Chondrocyte (in vitro differentiated cells): ENCODE data around the gene HMGXB3. TPM values are rescaled to one million over a fixed set of nuclear protein-coding genes. Genes with fewer than 3 reads are reported as not detected.

Source experiments
- DNase-seq: peaks from one replicate; pipeline ENCODE4 v3.0.0; 2021; ENCODE audit warnings: mixed read lengths, low spot score
- H3K27ac Mint-ChIP-seq: one replicate; pipeline ENCODE4 v1.8.0; 2021; ENCODE audit warnings: mild to moderate bottlenecking, moderate library complexity, mixed read lengths; ENCODE audit not compliant: unreplicated experiment
- H3K27me3 Mint-ChIP-seq: 2 replicates; pipeline ENCODE4 v1.8.0; 2021; ENCODE audit warnings: low read depth, mixed read lengths
- H3K36me3 Mint-ChIP-seq: 2 replicates; pipeline ENCODE4 v1.8.0; 2021; ENCODE audit warnings: low read depth, mixed read lengths
- H3K4me1 Mint-ChIP-seq: 2 replicates; pipeline ENCODE4 v1.8.0; 2021; ENCODE audit warnings: low read depth, mild to moderate bottlenecking, mixed read lengths
- H3K4me3 Mint-ChIP-seq: one replicate; pipeline ENCODE4 v1.8.0; 2021; ENCODE audit warnings: mild to moderate bottlenecking, moderate library complexity, mixed read lengths; ENCODE audit not compliant: unreplicated experiment
- H3K9me3 Mint-ChIP-seq: 2 replicates; pipeline ENCODE4 v1.8.0; 2021; ENCODE audit warnings: low read depth, mixed read lengths
- total RNA-seq: library from RNA; stranded (reverse); gene quantifications from 3 replicates; pipeline ENCODE4 v1.2.1, GENCODE V29; 2021
- TF ChIP-seq, protein P1 (sequence below): fragments of 200-600 bp; sonication (generic); IDR thresholded peaks from 2 replicates; pipeline ENCODE4 v1.5.0; 2021; ENCODE audit warnings: antibody characterized with exemption, mild to moderate bottlenecking, moderate library complexity

The HMGXB3 gene
- total RNA-seq, 1 donor from 2014 or later: 44.2 TPM

DNA sequence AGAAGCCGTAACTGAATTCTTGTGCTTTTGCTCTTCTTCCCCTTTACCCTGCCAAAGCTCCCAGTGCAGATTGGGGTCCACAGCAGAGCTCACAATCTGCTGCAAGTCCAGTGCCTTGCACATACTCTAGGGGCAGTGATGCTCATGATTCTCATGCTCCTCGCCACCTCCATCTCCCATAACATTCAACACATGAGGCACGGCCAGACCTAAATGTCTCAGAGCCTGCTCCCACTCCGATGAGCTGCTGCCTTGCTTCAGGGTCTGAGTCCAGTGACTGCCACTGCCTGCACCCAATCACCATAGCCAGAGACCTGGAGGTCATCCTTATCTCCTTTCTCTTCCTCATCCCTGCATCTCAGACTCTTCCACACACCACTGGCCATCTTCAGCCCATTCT, 75.3 kb downstream of the HMGXB3 start:
- peaks cover 4% of the 10 kb centered on the region for H3K9me3 Mint-ChIP-seq
- H3K27me3 Mint-ChIP-seq: no peaks in the 10 kb centered on the region
- no peaks in the 10 kb centered on the region for H3K4me1 Mint-ChIP-seq
- peak; percentile 38 for DNase-seq
- peaks cover 3% of the 10 kb centered on the region for H3K36me3 Mint-ChIP-seq
- no peak overlapping the region for H3K27ac Mint-ChIP-seq
- no peak overlapping the region for H3K4me3 Mint-ChIP-seq
- TF ChIP-seq, protein P1, sequence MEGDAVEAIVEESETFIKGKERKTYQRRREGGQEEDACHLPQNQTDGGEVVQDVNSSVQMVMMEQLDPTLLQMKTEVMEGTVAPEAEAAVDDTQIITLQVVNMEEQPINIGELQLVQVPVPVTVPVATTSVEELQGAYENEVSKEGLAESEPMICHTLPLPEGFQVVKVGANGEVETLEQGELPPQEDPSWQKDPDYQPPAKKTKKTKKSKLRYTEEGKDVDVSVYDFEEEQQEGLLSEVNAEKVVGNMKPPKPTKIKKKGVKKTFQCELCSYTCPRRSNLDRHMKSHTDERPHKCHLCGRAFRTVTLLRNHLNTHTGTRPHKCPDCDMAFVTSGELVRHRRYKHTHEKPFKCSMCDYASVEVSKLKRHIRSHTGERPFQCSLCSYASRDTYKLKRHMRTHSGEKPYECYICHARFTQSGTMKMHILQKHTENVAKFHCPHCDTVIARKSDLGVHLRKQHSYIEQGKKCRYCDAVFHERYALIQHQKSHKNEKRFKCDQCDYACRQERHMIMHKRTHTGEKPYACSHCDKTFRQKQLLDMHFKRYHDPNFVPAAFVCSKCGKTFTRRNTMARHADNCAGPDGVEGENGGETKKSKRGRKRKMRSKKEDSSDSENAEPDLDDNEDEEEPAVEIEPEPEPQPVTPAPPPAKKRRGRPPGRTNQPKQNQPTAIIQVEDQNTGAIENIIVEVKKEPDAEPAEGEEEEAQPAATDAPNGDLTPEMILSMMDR: peak; percentile 7

DNA sequence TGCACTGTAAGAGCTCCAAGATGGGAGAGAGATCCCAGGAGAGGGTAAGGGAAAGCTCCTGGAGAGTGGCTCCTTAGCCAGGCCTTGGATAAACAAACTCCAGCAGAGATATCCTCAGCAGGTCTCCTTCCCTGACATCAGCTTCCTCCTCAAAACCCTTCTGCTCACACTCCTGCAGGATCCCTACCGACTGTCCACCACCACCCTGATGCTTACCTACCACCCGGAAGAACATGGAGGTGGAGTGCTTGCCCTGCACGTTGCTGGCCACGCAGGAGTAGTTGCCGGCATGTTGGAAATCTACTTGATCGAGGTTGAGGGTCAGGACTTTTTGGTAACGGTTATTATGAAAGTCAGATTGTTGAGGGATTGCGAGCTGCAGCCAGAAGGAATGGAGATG, 76.5 kb downstream of the HMGXB3 start:
- DNase-seq: no peak
- Mint-ChIP-seq H3K9me3 (peaks cover 4% of the 10 kb centered on the region), H3K4me1 (peaks cover under 1% of the 10 kb centered on the region), H3K27ac (no peak overlapping the region), H3K4me3 (no peak overlapping the region), H3K27me3 (no peaks in the 10 kb centered on the region), H3K36me3 (peaks cover 3% of the 10 kb centered on the region)
- TF ChIP-seq, protein P1: no peak

DNA sequence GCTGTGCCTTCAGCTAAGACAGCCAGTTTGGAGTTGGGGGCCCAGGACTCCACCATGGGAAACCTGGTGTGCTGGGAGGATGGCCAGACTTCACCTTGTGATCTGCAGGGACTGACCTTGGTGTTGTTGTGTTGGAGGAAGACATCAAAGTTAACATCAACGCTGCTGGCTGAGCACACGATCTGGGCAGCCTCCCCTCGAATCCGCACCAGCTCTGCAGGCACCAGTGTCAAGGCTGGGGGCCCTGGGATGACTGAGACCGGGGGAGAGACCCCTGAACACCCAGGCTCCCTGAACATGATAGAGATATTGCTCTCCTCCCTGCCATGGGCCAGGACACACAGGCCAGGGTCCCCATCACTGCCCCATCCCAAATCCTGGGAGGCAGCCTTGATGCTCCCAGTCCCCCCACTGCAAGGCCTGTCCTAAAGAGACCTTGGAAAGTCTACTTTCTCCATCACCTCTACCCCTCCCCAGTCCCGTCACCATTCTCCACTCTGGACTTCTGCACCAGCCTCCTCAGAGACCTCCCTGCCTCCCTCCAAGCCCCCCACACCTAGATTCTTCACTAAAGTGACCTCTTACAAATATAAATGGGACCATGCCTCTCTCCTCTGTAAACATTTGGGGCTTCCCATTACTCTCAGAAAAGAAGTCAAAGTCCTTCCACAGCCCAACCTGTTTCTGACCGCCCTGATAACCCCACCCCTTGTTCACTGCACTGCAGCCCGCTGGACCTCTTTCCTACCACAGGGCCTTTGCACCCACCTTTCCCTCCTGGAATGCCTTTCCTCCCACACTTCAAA, 77.7 kb downstream of the HMGXB3 start:
- TF ChIP-seq, protein P1: no peak
- Mint-ChIP-seq H3K27me3 (no peaks in the 10 kb centered on the region), H3K4me1 (peaks cover 3% of the 10 kb centered on the region), H3K9me3 (no peaks in the 10 kb centered on the region), H3K27ac (no peak overlapping the region), H3K4me3 (no peak overlapping the region), H3K36me3 (no peaks in the 10 kb centered on the region)
- no peak for DNase-seq

DNA sequence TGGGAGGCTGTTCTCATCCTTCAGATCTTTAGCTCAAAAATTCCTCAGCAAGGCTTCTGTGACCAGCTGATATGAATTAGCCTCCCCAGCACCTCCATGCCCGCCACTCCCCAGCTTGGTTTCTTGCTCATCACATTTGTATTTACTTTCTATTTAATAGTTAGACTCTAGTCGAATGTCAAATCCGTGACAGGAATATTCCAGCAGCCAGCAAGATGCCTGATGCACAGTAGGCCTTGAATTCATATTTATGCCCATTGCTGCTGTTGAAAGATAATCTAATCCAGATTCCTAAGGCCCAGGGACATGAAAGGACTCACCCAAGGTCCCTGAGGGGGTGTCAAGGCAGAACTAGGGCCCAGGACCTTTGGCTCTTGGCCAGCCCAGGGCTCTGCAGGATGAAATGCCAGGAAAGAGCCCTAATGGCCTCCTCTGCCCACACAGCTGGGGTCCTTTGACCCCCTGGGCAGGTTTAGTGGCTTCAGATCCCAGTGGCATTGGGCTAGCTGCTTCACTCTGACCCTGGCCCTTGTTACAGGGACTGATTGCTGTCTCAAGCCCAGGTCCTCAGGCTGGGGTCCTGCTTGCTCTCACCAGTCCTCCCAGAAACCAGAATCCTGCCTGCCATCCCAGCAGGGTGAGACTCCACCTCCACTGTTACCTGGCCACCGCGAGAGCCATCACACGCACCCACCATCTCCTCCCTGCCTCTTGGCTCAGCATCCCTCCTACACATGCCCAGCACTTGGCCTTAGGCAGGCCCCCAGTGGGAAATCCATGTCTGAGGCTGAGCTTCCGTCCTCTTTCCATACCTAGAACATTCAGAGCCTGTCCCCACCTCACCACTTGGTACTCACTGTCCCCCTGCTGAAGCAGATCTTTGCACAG, 78.5 kb downstream of the HMGXB3 start:
- TF ChIP-seq, protein P1: no peak
- Mint-ChIP-seq H3K4me3 (no peak overlapping the region), H3K27me3 (no peaks in the 10 kb centered on the region), H3K36me3 (no peaks in the 10 kb centered on the region), H3K9me3 (no peaks in the 10 kb centered on the region), H3K27ac (no peak overlapping the region), H3K4me1 (peaks cover 3% of the 10 kb centered on the region)
- no peak for DNase-seq

DNA sequence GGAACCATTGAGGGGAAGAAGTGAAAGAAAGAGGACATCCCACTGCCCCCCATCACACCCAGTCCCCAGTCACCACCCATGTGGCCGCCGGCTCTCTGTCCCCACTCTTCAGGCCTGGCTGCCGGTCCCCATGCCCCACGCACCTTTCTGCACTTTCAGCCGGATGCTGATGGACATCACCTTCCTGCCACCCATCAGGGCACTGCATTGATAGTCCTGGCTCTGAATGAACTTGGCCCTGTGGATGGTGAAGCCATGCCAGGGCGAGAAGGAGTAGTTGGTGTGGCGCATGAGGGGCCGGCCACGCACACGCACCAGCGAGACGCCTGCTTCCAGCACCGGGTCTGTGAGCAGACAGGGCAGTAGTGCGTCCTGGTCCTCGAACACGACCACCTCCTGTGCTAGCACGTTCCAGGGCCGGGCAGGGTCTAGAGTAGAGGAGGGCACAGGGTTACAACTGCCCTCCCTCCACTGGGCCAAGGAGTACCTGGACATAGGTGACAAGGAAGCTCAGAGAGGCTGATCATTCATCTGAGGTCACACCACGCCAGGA, 79.4 kb downstream of the HMGXB3 start:
- H3K27me3 Mint-ChIP-seq: no peaks in the 10 kb centered on the region
- no peaks in the 10 kb centered on the region for H3K9me3 Mint-ChIP-seq
- no peak overlapping the region for H3K4me3 Mint-ChIP-seq
- no peak overlapping the region for H3K27ac Mint-ChIP-seq
- peaks cover 3% of the 10 kb centered on the region for H3K4me1 Mint-ChIP-seq
- no peak for DNase-seq
- TF ChIP-seq, protein P1: no peak
- H3K36me3 Mint-ChIP-seq: no peaks in the 10 kb centered on the region
